GM21390 (cell line): ENCODE results near the gene ZNF688.
"Not testable (repeated sequence)": the region's sequence is repeated elsewhere in the genome, so short reads cannot be mapped to it uniquely, and the experiment has no call there.

Experiments
- ATAC-seq: cut with Tn5 transposase; IDR thresholded peaks from one replicate; pipeline ENCODE4 v1.9.1; 2021; ENCODE audit not compliant: unreplicated experiment

The ZNF688 gene

GRCh38 chr16:30571445-30572322 lies at the start of gene ZNF688:
Gene ZNF688 (minus strand): TSS chr16:30571714. CDS start chr16:30571629, 85 bp downstream.
- peak; percentile 76 for ATAC-seq

- no peak for ATAC-seq
Measured at GRCh38 chr16:30620169-30620568, 48.7 kb upstream of the ZNF688 start.

GRCh38 chr16:30619638-30620037 lies 48.1 kb upstream of the ZNF688 start:
- ATAC-seq: no peak

GRCh38 chr16:30619202-30619601 lies 47.7 kb upstream of the ZNF688 start:
- no peak for ATAC-seq

- no peak for ATAC-seq
Measured at GRCh38 chr16:30615358-30616091, 44.0 kb upstream of the ZNF688 start.

- peak; percentile 89 for ATAC-seq
Measured at GRCh38 chr16:30609926-30610839, 38.7 kb upstream of the ZNF688 start, which contains the start of gene ZNF689. Gene ZNF689 (minus strand): TSS chr16:30610389. CDS start chr16:30610041, 348 bp downstream.

GRCh38 chr16:30609002-30609925 lies 37.8 kb upstream of the ZNF688 start:
- peak; percentile 20 for ATAC-seq

- ATAC-seq: no peak
Measured at GRCh38 chr16:30606004-30606403, 34.5 kb upstream of the ZNF688 start.

GRCh38 chr16:30605158-30605557 lies 33.6 kb upstream of the ZNF688 start:
- no peak for ATAC-seq

GRCh38 chr16:30604316-30604947 lies 32.9 kb upstream of the ZNF688 start:
- ATAC-seq: no peak

GRCh38 chr16:30603945-30604315 lies 32.4 kb upstream of the ZNF688 start:
- ATAC-seq: no peak

GRCh38 chr16:30602616-30603277 lies 31.2 kb upstream of the ZNF688 start:
- ATAC-seq: no peak

- ATAC-seq: no peak
Measured at GRCh38 chr16:30601966-30602365, 30.5 kb upstream of the ZNF688 start.

GRCh38 chr16:30600929-30601328 lies 29.4 kb upstream of the ZNF688 start:
- ATAC-seq: no peak

GRCh38 chr16:30600215-30600614 lies 28.7 kb upstream of the ZNF688 start:
- no peak for ATAC-seq

- no peak for ATAC-seq
Measured at GRCh38 chr16:30592871-30593270, 21.4 kb upstream of the ZNF688 start.

GRCh38 chr16:30590869-30591268 lies 19.4 kb upstream of the ZNF688 start:
- not testable (repeated sequence) for ATAC-seq

- not testable (repeated sequence) for ATAC-seq
Measured at GRCh38 chr16:30589582-30589981, 18.1 kb upstream of the ZNF688 start.

- no peak for ATAC-seq
Measured at GRCh38 chr16:30588651-30589050, 17.1 kb upstream of the ZNF688 start.
